PC-9 (cell line): ENCODE data around the gene RIPOR3. TPM values are rescaled to one million over a fixed set of nuclear protein-coding genes. Genes with fewer than 3 reads are reported as not detected.

ENCODE experiments used
- BruUV-seq: library from RNA; stranded (reverse); fragments of 400-500 nt; replicated peaks from 2 replicates; lab custom pipeline; 2021; lab: Mats Ljungman, UMichigan
- CTCF ChIA-PET: fragments of 300-600 bp; sonication (Branson Sonifier 250); formaldehyde crosslinking; loops from one replicate; lab custom pipeline; 2022; ENCODE audit warnings: antibody characterized with exemption; lab: Charles Lee
- POLR2A ChIA-PET: fragments of 300-600 bp; sonication (Branson Sonifier 250); formaldehyde crosslinking; loops from one replicate; lab custom pipeline; 2022; ENCODE audit warnings: antibody characterized with exemption; ENCODE audit not compliant: unreplicated experiment; lab: Charles Lee
- DNase-seq, 2 experiments: peaks; one replicate each; pipeline versions ENCODE4 v3.0.0 to v3.0.0-alpha.2; 2015 to 2022; ENCODE audit warnings: mixed read lengths in 1 of 2
- H2AFZ ChIP-seq: fragments of 200-600 bp; sonication (generic); 2 replicates; pipeline ENCODE4 v1.8.1; 2017; ENCODE audit warnings: antibody characterized with exemption
- H3F3A ChIP-seq: fragments of 200-600 bp; sonication (generic); 2 replicates; pipeline ENCODE4 v1.8.1; 2017; ENCODE audit warnings: antibody characterized with exemption, mild to moderate bottlenecking, low read depth; ENCODE audit not compliant: insufficient read depth
- H3K27ac ChIP-seq: fragments of 200-600 bp; sonication (generic); 2 replicates; pipeline ENCODE4 v1.6.1; 2016; ENCODE audit warnings: mixed run types
- H3K27me3 ChIP-seq: fragments of 200-600 bp; sonication (generic); 2 replicates; pipeline ENCODE4 v1.6.1; 2016; ENCODE audit warnings: low read depth, mixed run types; ENCODE audit not compliant: insufficient read depth
- H3K36me3 ChIP-seq: fragments of 200-600 bp; sonication (generic); 2 replicates; pipeline ENCODE4 v1.6.1; 2016; ENCODE audit warnings: low read depth, mixed run types
- H3K4me1 ChIP-seq: fragments of 200-600 bp; sonication (generic); replicated peaks from 2 replicates; pipeline ENCODE4 v1.6.1; 2016; ENCODE audit warnings: mixed run types; ENCODE audit not compliant: insufficient read depth
- H3K4me2 ChIP-seq: fragments of 200-600 bp; sonication (generic); 2 replicates; pipeline ENCODE4 v1.6.1; 2017; ENCODE audit warnings: mixed run types
- H3K4me3 ChIP-seq: fragments of 200-600 bp; sonication (generic); 2 replicates; pipeline ENCODE4 v1.6.1; 2016; ENCODE audit warnings: mixed run types
- H3K79me2 ChIP-seq: fragments of 200-600 bp; sonication (generic); 2 replicates; pipeline ENCODE4 v1.6.1; 2017; ENCODE audit warnings: low read depth, mixed run types
- H3K9me2 ChIP-seq: fragments of 200-600 bp; sonication (generic); 2 replicates; pipeline ENCODE4 v1.8.1; 2017; ENCODE audit warnings: mild to moderate bottlenecking; ENCODE audit not compliant: insufficient read depth
- H3K9me3 ChIP-seq: fragments of 200-600 bp; sonication (generic); 2 replicates; pipeline ENCODE4 v1.8.1; 2016; ENCODE audit warnings: low read depth; ENCODE audit not compliant: insufficient read depth
- H4K20me1 ChIP-seq: fragments of 200-600 bp; sonication (generic); 2 replicates; pipeline ENCODE4 v1.8.1; 2017; ENCODE audit not compliant: insufficient read depth
- EZH2 ChIP-seq: fragments of 200-600 bp; sonication (generic); IDR thresholded peaks from 2 replicates; pipeline ENCODE4 v1.8.0; 2017; ENCODE audit warnings: antibody characterized with exemption, low read depth
- intact Hi-C: fragments of 100-400 bp; cut with micrococcal nuclease; formaldehyde crosslinking; loops from one replicate; pipeline ENCODE4 v1.10.0; 2022; ENCODE audit not compliant: unreplicated experiment
- total RNA-seq: library from RNA; stranded (reverse); gene quantifications from 2 replicates; pipeline ENCODE4 v1.2.3, GENCODE V29; 2021
- TF ChIP-seq, protein P1 (sequence below): fragments of 200-600 bp; sonication (generic); conservative IDR thresholded peaks from 2 replicates; pipeline ENCODE4 v1.6.1; 2017; ENCODE audit warnings: mixed run types, antibody characterized with exemption, mild to moderate bottlenecking, moderate library complexity

The RIPOR3 gene
- total RNA-seq, 1 experiment from 2014 or later: 6.3 TPM

DNA sequence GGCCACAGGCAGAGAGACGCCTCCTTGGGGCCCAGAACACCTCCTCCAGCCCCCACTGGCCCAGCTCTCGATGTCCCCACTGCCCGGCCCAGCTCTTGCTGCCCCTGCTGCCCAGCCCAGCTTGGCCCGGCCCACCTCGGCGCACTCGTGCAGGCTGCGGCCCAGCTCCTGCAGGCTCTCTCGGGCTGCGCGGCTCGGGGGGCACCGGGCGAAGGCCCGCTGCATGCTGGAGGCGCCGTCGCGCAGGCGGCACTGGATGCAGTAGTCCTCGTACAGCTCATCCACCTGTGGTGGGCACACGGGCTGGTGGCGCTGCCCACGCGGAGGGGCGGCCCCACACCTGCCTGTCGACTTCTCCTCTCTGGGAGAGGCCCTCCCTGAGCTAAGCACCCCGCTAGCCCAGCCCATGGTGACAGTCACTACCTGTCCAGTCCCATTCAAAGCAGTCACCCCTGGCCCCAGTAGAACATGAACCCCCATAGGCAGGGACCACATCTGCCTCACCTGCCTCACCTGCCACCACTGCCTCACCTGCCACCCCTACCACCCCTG is 81.8 kb downstream of the RIPOR3 start:
- Histone ChIP-seq H3K79me2 (no peaks in the 10 kb centered on the region), H2AFZ (no peak overlapping the region), H3K9me3 (no peaks in the 10 kb centered on the region), H3K4me1 (peaks cover 7% of the 10 kb centered on the region), H3K27me3 (no peaks in the 10 kb centered on the region), H3K4me2 (no peak overlapping the region), H3K4me3 (no peak overlapping the region), H3K27ac (no peak overlapping the region), H4K20me1 (no peaks in the 10 kb centered on the region), H3K36me3 (no peaks in the 10 kb centered on the region), H3K9me2 (no peaks in the 10 kb centered on the region), H3F3A (no peaks in the 10 kb centered on the region)
- BruUV-seq: no TSS peak
- intact Hi-C loops: no loop called here
- ChIA-PET POLR2A (no interaction called here), CTCF (no interaction called here)
- no peak for DNase-seq
- TF ChIP-seq, protein P1, sequence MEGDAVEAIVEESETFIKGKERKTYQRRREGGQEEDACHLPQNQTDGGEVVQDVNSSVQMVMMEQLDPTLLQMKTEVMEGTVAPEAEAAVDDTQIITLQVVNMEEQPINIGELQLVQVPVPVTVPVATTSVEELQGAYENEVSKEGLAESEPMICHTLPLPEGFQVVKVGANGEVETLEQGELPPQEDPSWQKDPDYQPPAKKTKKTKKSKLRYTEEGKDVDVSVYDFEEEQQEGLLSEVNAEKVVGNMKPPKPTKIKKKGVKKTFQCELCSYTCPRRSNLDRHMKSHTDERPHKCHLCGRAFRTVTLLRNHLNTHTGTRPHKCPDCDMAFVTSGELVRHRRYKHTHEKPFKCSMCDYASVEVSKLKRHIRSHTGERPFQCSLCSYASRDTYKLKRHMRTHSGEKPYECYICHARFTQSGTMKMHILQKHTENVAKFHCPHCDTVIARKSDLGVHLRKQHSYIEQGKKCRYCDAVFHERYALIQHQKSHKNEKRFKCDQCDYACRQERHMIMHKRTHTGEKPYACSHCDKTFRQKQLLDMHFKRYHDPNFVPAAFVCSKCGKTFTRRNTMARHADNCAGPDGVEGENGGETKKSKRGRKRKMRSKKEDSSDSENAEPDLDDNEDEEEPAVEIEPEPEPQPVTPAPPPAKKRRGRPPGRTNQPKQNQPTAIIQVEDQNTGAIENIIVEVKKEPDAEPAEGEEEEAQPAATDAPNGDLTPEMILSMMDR: no peak
- TF ChIP-seq EZH2: no peak

DNA sequence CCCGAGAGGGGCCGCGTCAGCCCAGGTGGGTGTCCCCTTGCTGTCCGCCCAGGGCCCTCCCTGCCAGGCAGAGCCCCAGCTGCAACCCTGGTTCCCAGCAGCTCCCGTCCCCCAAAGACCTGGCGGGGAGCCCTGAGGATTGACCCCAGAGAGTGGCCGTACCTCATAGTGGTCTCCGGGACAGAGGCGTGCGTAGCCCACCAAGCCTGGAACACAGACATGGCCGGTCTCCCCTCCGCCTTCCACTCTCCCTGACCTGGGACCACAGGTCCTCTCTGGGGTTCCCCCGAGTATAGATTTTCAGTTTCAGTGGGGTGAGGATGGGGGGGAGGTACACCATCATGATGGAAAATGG is 82.6 kb downstream of the RIPOR3 start:
- Histone ChIP-seq H3K4me3 (no peak overlapping the region), H3K27me3 (no peaks in the 10 kb centered on the region), H3K9me3 (no peaks in the 10 kb centered on the region), H3K9me2 (no peaks in the 10 kb centered on the region), H3F3A (no peaks in the 10 kb centered on the region), H3K79me2 (no peaks in the 10 kb centered on the region), H2AFZ (no peak overlapping the region), H4K20me1 (no peaks in the 10 kb centered on the region), H3K27ac (no peak overlapping the region), H3K4me2 (no peak overlapping the region), H3K36me3 (no peaks in the 10 kb centered on the region), H3K4me1 (peaks cover 7% of the 10 kb centered on the region)
- no peak for TF ChIP-seq EZH2
- TF ChIP-seq, protein P1: no peak
- intact Hi-C loops: no loop called here
- ChIA-PET CTCF (no interaction called here), POLR2A (no interaction called here)
- no TSS peak for BruUV-seq
- no peak for DNase-seq

DNA sequence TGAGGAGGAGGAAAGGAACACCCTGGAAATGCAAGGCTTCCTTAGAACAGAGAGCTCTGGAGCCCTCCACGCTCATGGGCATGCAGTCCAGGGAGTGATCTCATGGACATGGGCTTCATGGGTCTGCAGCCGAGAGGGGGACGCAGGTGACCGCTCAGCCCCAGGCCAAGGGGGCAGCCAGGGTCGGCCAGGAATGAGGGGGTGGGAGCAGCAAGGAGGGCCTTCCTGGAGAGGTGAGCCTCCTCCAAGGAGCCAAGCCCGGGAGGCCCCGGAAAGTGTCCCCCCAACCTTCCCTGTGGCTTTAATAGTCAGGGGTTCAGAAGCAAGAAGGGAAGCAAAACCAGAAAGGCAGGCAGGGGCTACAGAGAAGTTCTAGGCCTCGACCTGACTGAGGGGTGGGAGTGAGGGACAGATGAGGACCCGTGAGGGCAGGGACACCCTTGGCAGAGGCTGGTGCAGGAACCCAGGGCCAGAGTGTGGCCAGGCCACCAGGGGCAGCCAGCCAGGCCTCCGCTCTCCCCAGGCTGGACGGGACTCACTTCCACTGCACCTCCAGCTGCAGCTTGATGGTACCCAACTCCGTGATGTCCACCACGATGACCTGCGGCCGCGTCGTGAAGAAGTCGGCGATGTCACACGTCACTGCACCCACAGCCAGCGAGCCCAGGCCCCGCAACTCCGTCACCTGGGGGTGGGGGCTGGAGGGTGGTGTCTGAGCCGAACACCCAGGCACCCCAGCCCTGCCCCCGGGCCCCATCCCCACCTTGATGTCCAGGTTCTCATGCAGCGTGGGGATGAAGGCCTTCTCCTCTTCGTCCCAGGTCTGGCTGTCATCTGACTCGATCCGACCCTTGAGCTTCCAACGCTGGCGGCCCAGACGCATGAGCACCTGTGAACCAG is 83.2 kb downstream of the RIPOR3 start:
- no peaks in the 10 kb centered on the region for H3K9me3 ChIP-seq
- H4K20me1 ChIP-seq: no peaks in the 10 kb centered on the region
- no peak overlapping the region for H3K4me2 ChIP-seq
- BruUV-seq: no TSS peak
- no peaks in the 10 kb centered on the region for H3K79me2 ChIP-seq
- TF ChIP-seq, protein P1: no peak
- no peak for TF ChIP-seq EZH2
- POLR2A ChIA-PET: no interaction called here
- no peak overlapping the region for H3K27ac ChIP-seq
- CTCF ChIA-PET: interaction anchor here (0.5 kb wide), 1 partner anchor 429 kb away, joined by 4 read pairs; no protein-coding TSS in a partner anchor
- no peak overlapping the region for H3K4me3 ChIP-seq
- DNase-seq: no peak
- H3K4me1 ChIP-seq: peaks cover 7% of the 10 kb centered on the region
- no peaks in the 10 kb centered on the region for H3K36me3 ChIP-seq
- no peak overlapping the region for H2AFZ ChIP-seq
- intact Hi-C loops: no loop called here
- no peaks in the 10 kb centered on the region for H3K9me2 ChIP-seq
- H3K27me3 ChIP-seq: no peaks in the 10 kb centered on the region
- no peaks in the 10 kb centered on the region for H3F3A ChIP-seq
